ENCODE measurements around the gene PRUNE2.

The PRUNE2 gene

DNA sequence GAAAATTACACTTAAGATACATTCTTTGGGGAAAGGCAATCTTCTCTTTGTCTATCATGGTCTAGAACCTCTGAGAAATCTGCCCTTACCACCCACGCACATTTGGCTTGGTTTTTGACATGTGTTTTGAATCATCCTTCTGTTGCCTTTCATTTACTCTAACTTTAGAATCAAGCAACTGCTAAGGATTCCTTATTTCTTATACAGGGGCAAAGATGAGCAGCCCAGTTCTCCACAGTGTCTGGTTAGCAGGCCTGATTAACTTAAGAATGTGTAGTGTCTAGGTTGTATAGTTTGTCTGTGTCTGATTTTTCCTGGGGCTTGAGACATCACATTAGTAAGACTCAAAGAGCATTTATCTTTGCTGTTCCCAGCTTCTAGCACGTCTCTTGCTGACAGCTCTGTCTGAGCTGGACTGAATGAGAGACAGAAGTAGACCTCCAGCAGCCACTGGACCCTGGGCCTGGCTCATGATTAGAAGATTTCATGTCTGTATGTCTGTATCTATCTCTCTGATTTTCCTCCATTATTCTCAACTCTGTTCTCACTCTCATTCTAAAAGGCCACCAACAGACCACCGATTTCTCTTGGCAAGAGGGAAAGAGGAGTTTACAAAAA, 173.5 kb downstream of the PRUNE2 start:
- DNase-seq (ENCODE audit: low read depth) = no peak

DNA sequence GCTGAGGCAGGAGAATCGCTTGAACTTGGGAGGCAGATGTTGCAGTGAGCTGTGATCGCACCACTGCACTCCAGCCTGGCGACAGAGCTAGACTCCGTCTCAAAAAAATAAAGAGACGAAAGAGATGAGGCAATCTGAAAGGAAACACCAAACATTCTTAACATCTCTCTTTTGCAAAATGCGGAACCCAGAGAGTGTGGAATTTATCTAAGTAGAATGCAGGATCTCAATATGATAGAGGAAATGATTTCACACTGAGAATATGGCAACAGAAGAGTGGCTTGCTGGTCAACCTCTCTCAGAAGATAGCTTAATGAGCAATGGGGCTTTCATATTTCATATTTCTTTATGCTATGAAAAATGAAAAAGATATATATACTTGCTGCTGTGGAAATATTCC, 175.1 kb downstream of the PRUNE2 start:
- no peak for DNase-seq (ENCODE audit: low read depth)

DNA sequence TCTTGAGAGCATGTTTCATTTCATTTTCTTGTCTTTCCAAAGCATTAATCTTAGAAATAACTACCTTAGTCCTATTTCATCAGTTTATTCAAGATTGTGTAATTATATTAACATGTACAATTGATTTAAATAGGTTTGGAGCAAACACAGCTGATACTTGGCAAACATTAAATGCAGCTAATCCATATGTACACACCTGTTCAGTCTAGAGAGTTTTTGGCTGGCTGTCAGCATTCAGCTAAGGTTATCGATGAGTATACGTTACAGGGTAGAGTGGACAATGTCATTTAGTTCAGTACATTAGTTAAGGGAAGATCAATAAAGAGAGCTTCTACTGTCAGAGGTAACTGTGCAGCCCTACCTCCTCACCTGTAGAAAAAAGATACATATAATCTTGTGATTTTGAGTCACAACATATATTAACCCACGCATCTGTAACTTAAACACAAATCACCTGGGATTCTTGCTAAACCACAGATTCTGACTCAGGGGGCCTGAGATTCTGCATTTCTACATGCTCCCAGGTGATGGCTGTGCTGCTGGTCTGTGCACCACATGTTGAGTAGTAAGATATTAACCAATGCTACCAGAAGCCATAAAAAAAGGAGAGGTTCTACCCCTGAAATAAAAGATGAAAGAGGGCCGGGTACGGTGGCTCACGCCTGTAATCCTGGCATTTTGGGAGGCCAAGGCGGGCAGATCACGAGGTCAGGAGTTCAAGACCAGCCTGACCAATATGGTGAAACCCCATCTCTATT, 175.8 kb downstream of the PRUNE2 start:
- DNase-seq (ENCODE audit: low read depth) = no peak

DNA sequence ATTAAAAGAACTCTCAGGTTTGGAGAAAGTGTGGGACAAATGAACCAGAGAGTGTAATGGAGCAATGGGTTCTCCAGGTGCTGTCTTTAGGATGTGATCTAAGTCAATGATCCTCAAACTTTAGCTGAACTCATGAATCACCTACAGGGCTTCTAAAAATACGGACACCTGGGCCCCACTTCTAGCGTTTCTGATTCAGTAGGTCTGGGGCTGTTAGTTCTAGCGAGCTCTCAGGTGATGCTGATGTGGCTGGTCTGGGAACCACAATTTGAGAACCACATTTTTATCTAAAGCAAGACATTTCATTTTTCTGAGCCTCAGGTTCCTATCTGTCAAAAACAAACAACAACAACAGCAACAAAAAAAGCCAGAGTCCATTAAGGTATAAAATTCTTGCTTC, 176.8 kb downstream of the PRUNE2 start:
- DNase-seq (ENCODE audit: low read depth) = no peak

DNA sequence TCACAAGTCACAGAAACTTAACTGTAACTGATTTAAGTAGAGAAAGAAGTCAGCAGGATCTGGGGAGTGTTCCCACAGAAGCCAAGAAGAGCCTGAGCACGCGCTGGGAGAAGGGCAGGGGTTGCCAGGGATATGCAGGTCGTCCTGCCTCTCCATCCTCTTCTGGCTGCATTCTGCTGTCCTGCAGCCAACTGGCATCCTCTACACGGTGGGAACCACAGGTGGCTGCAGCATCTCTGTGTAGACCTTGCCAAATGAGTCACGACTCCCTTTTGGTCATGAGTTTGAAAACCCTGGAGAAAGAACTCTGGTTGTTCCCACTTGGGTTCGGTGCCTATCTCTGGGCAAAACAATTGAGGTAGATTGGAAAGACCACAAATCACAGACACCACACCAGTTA, 180.0 kb downstream of the PRUNE2 start:
- no peak for DNase-seq (ENCODE audit: low read depth)

DNA sequence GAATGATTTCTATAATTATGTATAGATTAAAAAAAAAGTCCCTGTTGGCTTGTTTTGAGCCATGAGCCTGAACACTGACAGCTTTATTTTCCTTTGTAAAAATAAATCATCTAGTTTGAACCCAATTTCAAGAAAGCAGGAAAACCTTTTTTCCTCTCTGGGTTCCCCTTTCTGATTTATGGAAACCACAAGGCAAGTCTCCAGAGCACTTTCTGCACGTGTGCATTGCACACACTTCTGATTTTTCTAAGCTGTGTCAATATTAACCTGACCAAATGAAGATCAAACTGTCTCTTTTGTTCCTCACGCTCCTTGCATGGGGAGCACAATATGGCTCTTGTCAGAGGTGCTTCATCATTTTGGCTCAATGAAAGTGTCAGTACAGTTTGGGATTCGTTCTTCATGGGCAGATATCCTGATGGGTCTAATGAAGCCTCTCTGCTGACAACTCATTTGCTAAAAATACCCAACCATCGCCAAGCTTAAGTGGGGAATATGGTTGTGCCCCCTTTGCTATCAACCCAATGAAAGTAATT, 180.8 kb downstream of the PRUNE2 start:
- DNase-seq (ENCODE audit: low read depth) = no peak

DNA sequence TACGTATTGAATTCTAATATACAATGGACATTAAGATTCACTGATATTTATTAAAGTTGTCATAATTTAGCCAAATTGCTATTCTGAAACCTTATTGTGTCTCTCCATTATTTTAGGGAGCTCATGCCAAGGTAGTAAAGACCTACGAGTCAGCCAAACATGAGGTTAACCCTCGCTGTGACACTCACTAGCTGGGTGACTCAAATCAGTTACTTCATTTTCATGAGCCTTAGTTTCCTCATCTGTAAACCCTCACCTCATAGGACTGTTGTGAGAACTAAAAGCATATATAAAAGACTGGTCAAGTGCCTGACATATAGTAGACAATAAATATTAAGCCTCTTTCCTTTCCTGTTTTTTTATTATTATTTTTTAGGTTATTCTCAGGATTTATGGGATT, 185.7 kb downstream of the PRUNE2 start:
- DNase-seq (ENCODE audit: low read depth) = no peak

DNA sequence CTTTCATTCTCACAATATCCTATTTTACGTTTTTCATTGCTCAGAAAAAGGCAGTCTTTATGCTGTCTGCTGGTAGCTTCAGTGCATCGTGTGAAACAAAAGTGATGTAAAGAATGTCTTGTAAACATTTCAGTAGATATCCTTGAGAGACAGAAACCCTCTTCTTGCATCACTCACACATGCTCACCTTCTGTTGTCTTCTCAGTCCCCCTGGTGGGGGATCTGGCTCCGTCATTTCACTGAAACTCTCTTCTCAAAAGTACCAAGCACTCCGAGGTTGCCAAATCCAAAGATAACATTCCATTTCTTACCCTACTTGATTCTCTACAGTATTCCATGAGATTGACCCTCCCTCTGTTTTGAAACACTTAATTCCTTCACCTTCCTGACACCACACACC, 187.7 kb downstream of the PRUNE2 start:
- no peak for DNase-seq (ENCODE audit: low read depth)

DNA sequence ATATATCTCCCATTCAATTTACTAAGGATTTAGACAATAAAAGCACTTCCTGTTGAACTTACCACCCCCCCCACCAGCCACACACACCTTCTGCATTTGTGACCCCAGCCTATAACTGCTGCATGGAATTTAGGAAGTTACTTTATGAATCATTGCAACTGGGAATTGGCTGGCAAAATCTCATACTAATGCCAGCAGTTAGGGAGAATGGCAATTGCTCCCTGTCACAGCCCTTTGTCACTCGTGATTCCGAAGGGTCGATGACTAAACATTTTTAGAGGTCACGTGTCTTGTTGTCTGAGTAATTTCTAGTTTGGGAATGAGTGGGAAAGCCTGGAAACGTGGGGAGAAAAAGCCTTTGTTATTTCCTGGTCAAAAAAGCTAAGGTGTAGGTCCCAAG, 188.3 kb downstream of the PRUNE2 start:
- peak; percentile 19 for DNase-seq (ENCODE audit: low read depth)

DNA sequence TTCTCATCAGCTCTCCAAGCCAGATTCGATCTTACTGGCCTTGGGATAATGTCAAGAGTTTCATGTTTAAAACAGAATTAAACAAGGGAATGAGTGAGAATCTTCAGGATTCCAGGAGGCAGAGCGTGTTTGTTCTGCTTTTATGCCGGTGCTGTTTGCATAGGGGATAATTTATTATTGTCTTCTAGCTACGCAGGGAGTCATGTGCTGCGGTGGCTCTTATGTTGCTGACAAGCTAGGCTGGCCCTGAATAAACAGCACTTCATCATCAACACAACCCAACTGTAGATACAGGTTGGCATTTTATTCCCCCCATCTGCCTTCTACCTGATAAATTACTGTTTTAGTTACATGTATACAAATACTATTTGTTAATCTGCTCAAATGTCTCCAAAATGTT, 188.7 kb downstream of the PRUNE2 start:
- no peak for DNase-seq (ENCODE audit: low read depth)

DNA sequence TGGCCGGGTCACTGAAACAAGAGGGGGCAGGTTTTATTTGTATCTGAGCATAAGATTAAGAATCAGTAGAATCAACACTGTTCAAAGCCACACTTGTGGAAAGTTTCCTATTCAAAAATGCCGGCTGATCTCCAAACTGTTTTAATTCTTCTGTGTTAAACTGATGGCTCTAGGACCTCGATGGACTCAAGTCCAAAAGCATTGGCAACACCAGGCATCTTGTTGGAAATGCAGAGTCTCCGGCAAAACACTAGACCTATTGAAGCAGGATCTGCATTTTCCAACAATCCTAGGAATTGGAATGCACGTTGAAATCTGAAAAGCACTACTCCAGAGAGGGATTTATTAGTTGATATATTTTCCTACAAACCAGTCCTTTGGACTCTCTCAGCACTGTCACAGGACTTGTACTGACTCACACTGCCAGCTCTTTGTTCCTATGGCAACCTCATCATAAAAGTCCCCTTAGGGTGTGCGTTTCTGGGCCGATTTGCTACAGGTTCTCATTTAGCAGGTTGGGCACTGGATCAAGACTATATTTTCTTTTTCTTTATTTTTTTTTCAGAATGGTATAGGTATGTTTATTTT, 189.7 kb downstream of the PRUNE2 start:
- DNase-seq (ENCODE audit: low read depth) = no peak

DNA sequence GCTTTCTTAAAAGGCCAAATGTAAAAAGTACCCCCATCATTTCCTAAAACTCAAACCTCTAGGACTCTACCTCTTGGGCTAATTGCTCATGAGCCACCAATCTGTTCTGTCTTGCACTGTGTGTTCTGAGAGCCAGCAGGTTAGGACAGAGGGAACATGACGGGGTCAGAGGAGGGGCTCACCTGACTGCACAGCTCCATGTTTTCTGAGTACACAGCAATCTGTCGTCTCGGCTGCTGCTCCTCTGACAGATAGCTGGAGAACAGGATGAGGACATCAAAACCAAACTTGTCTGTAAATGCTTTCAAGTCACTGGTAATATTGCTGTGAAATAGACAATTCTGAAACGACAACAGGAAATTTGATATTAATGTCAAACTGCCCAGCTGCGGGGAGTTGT, 192.5 kb downstream of the PRUNE2 start:
- no peak for DNase-seq (ENCODE audit: low read depth)

DNA sequence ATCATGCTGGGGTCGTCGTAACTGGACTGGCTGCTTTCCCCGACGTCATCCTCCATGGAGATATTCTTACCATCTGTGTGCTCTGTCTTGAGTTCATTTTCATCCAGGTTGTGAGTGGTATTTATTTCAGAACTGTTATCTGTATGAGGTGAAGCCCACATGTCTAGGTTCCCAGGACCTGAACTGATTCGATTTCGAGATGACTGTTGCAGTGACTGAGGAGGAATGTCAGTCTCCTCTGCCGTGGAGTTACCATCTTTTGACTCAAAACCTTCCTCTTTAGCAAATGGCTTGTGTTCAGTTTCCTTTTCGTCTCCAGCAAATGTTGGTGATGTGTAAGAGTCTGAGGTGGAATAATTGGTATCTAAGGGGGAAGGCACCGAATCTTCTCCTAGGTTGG, 196.9 kb downstream of the PRUNE2 start:
- no peak for DNase-seq (ENCODE audit: low read depth)

DNA sequence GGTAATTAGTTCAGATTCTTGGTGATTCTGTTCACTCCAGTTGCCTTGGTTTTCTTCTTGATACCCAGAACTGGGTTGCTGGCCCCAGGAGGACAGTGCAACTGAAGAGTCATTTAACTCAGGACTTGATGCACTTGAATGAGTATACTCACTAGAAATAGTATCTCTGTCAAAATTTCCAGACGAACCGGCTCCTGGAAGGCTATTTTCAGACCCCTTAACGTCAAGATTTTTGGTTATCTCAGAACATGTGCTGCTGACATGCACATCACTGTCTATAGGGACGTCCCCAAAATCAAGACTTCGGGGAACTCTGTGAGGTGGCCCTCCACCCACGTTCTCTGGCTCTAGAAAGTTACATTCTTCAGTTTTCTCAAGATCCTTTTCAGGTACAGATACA, 198.4 kb downstream of the PRUNE2 start:
- DNase-seq (ENCODE audit: low read depth) = no peak

DNA sequence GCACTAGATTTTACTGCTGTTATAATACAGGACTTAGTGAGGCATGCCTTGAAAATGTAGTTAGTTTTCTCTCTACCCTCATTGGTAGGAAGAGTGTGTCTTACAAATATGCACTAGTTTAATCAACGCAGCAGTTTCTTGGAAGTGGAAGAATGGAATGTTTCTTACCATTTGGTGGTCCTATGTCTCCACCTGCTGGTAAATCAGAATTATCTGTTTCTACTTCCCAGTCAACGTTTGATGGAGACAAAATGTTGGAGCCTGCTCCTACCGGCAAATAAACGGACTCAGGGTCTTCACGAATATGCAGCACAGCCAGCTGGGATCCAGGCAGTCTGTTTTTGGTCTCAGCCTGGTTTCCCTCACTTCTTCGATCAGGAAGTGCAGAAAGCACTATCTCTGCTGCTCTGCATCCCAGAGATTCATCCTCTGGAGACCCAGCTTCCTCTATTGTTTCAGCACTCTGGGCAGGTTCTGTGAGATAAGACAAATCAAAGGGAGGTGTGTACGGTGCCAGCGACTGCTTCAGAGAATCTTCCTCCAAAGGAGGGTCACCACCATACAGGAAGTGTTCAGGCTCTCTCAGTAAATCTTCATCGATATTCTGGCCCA, 201.2 kb downstream of the PRUNE2 start:
- no peak for DNase-seq (ENCODE audit: low read depth)

DNA sequence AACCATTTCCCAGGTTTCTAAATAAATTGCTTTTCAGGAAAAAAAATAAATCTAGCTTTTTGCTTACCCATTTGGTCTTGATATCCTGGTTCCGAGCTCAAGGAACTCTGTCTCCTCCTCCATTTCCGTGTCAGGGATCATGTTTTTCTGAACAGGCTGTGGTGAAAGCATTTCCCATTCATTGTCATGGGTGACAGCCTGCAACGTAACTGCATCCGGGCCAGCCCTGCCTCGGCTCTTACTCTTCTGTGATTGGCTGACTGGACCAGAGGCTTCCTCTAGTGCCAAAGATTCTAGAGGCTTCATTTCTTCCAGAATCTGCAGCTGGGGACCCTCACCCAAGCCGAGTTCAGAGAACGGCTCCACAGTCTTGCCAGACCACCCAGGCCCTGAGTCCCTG, 202.6 kb downstream of the PRUNE2 start:
- no peak for DNase-seq (ENCODE audit: low read depth)

DNA sequence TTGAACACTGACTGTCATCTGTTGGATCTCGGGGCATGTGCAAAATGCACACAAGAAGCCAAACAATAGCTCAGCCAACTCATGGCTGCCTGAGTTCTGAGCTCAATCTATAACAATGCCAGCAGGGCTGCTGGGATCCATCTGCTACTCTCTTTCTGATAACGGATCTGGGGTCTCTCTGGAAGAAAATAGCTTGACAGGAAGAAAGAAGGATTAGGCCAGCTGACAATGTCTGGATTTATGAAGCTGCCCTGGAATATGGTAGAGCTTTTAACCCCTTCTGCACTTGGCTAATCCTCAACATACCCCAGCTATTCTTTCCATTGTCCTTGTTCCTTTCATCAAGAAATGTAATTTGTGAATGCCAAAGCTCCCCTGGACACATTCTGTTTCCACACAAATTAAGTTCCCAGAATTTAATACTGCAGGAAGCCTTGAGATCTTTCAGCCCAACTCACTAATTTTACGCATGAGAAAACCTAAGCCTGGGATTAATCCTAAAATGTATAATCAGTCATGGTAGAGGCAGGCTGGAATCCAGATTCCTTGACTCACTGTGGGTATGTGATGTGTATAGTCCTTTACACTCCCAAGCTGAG, 204.4 kb downstream of the PRUNE2 start:
- DNase-seq (ENCODE audit: low read depth) = no peak

DNA sequence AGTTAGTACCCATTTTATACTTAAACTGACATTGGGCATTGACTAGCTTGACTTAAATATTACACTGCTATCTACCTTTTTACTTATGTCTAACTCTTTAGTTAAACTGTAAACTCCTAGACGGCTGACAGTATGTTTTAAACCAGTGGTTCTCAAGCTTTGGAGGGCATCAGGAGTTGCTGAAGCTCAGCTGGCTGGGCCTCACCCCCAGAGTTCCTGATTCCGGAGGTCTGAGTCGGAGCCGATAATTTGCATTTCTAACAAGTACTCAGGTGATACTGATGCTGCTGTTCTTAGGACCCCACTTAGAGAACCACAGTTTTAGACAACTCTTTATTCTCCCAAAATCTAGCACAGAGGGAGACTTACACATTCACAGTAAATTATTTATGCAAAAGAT, 205.0 kb downstream of the PRUNE2 start:
- DNase-seq (ENCODE audit: low read depth) = no peak

DNA sequence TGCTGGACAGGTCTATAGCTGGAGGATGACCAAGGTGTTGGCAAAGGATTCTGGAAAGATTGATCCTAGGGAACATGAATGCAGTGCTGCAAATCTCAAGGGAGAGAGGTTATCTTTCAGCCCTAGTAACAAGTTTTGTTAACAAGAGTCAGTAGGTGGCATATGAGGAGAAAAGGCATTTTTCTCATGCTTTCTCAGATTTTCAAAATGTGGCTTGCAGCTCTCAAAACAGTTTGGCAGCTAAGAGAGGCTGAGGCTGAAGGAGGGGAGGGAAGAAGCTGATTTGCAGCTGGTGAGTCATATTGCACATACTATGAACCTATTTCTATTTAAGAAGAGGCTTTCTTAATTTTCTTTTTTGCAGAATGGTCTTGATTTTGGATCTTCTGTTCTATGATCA, 205.9 kb downstream of the PRUNE2 start:
- peak; percentile 75 for DNase-seq (ENCODE audit: low read depth)

DNA sequence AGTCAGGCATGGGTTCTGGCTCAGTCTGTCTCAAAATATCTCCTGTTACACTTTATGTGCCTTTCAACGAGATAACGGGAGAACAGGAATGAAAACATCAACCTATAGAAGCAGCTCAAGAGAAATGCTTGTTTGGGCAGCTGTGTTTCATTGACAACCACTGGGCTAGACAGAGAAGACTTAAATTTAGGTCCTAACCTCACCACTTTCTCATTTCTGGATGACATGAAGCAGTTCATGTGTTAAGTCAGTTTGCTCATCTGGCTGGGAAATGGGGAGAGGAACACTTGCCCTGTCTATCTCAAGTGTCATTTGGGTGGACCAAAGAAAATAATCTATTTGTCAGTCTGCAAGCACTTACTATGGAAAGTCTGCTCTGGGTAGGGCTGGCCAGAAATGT, 208.4 kb downstream of the PRUNE2 start:
- no peak for DNase-seq (ENCODE audit: low read depth)

DNA sequence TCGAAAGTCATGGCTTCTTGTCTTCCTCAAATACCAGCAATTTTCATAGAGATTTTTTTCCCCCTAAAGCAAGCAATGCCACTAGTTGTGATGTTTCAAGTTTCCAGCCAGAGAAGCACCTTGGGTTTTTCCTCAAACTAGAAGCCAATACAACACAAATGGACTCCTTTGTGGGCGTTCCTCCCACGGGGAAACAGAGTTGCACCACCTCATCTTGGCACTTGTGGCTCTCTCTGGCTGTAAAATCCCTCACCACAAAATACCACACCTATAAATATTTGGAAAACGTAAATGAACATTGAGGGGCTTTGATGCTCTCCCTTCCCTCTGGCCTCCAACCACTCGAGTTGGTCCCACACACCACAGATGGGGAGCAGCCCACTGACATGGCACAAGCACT, 208.8 kb downstream of the PRUNE2 start:
- no peak for DNase-seq (ENCODE audit: low read depth)

DNA sequence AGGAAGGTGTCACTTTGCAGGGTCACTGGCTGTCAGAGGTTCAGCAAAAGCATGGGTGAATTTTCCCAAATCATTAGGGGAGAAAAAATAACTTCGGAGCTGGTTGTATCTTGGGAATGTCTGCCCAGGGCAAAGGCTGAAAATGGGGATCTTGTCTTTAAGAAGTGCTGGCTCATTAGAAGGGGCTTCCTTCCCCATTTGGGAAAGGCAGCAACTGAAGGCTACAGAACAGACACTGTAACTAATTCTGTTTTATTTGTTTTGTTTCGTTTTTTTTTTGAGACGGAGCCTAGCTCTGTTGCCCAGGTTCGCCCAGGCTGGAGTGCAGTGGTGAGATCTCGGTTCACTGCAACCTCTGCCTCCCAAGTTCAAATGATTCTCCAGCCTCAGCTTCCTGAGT, 212.0 kb downstream of the PRUNE2 start:
- no peak for DNase-seq (ENCODE audit: low read depth)

All from GM04503 (cell line).